Common myeloid progenitor, CD34-positive (primary cell): ENCODE data around the gene CCSER1.
"Not testable (repeated sequence)": the region's sequence is repeated elsewhere in the genome, so short reads cannot be mapped to it uniquely, and the experiment has no call there.

ENCODE experiments used
- CTCF ChIA-PET: fragments of 350-600 bp; sonication (Branson Sonifier 250); formaldehyde crosslinking; loops from one replicate; lab custom pipeline; 2021; ENCODE audit warnings: antibody characterized with exemption; lab: Charles Lee
- POLR2A ChIA-PET: fragments of 350-600 bp; sonication (Branson Sonifier 250); formaldehyde crosslinking; loops from one replicate; lab custom pipeline; 2021; ENCODE audit warnings: antibody characterized with exemption; lab: Charles Lee
- DNase-seq, 3 donors: peaks; one replicate each; pipeline versions ENCODE4 v3.0.0 to v3.0.0-alpha.2; 2013
- H3K27ac ChIP-seq, 2 experiments: 1 replicate in 1 of 2; 2 replicates in 1 of 2; pipeline ENCODE4 v1.7.0; 2013; ENCODE audit warnings: inconsistent platforms in 2 of 2, low read length in 2 of 2, mild to moderate bottlenecking in 2 of 2, low read depth in 1 of 2, moderate library complexity in 1 of 2; ENCODE audit not compliant: severe bottlenecking in 2 of 2, insufficient read depth in 1 of 2, poor library complexity in 1 of 2
- H3K27me3 ChIP-seq, 5 experiments: replicated peaks in 2 of 5; 1 replicate in 3 of 5; 2 replicates in 2 of 5; pipeline versions ENCODE4 v1.6.1 to v1.7.0; 2013; ENCODE audit warnings: low read length in 4 of 5, mild to moderate bottlenecking in 2 of 5, moderate library complexity in 2 of 5, inconsistent platforms in 1 of 5; ENCODE audit not compliant: insufficient read depth in 5 of 5, control insufficient read depth in 4 of 5
- H3K36me3 ChIP-seq, 4 experiments: 1 replicate in 2 of 4; 2 replicates in 2 of 4; pipeline versions ENCODE4 v1.6.1 to v1.7.0; 2013; ENCODE audit warnings: low read length in 3 of 4, control low read depth in 1 of 4, mild to moderate bottlenecking in 1 of 4; ENCODE audit not compliant: control insufficient read depth in 4 of 4, insufficient read depth in 4 of 4
- H3K4me1 ChIP-seq, 4 experiments: 1 replicate in 3 of 4; 2 replicates in 1 of 4; pipeline versions ENCODE4 v1.6.1 to v1.7.1; 2013; ENCODE audit warnings: low read length in 3 of 4, mild to moderate bottlenecking in 3 of 4, control low read depth in 1 of 4, inconsistent platforms in 1 of 4, moderate library complexity in 1 of 4; ENCODE audit not compliant: control insufficient read depth in 4 of 4, insufficient read depth in 4 of 4; ENCODE audit errors: control extremely low read depth in 1 of 4
- H3K4me3 ChIP-seq, 7 experiments: 1 replicate in 4 of 7; 2 replicates in 3 of 7; pipeline versions ENCODE4 v1.5.1 to v1.7.0; 2013; ENCODE audit warnings: mild to moderate bottlenecking in 7 of 7, low read length in 6 of 7, moderate library complexity in 6 of 7, inconsistent platforms in 2 of 7, low read depth in 2 of 7, control low read depth in 1 of 7; ENCODE audit not compliant: insufficient read depth in 4 of 7, control insufficient read depth in 1 of 7; ENCODE audit errors: extremely low read depth in 1 of 7
- H3K9me3 ChIP-seq, 5 experiments: 1 replicate in 4 of 5; 2 replicates in 1 of 5; pipeline versions ENCODE4 v1.6.1 to v1.7.1; 2013; ENCODE audit warnings: low read length in 4 of 5, mild to moderate bottlenecking in 2 of 5, inconsistent platforms in 1 of 5, low read depth in 1 of 5, moderate library complexity in 1 of 5; ENCODE audit not compliant: control insufficient read depth in 4 of 5, insufficient read depth in 2 of 5; ENCODE audit errors: control extremely low read depth in 1 of 5
- WGBS: methylation state at CpG from one replicate; pipeline ENCODE4 v1.1.5; 2013; ENCODE audit not compliant: insufficient coverage; 5-methylcytosine and 5-hydroxymethylcytosine counted together

The CCSER1 gene

DNA sequence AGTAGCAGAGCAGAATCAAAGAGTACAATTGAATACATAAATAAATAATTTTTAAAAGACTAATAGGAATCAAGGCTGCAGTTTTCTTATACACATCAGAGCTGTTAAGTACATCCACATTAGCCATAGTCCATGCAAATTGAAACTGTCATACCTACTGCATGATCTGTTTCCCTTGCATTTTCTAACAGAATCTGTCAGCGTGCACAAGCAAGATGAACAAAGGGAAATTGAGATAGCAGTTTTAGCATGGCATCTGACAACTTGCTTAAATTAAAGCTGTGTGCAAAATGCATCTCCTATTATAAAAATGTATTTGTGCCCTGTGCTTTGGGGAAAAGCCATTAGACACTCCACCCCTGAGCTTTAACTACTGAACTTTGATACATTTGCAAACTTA is 1473.1 kb downstream of the CCSER1 start:
- CTCF ChIA-PET, result no interaction called here
- no peak overlapping the region for H3K4me3 ChIP-seq

DNA sequence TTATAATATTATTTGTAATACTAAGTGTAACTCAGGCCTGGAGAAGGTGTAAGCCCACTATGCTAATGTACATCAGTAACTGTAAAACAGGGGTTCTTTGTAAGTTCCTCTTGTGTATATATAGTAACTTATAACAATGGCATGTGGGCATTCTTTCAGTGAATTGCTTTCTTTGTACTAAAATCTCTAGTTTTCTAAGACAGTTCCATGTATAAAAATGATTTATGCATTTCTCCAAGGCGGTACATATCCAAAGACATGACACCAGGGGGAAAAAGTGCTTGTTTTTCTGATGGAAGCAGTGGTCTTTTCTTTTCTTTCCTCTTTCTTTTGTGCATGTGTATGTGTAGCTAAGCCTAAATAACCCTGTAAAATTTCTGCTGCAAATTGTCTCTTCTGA is 1474.2 kb downstream of the CCSER1 start:
- DNase-seq, result no peak
- H3K4me3 ChIP-seq, result no peak overlapping the region
- H3K27ac ChIP-seq, result no peak overlapping the region
- ChIA-PET CTCF (no interaction called here), POLR2A (no interaction called here)
- H3K27me3 ChIP-seq, result no peaks in the 10 kb centered on the region
- H3K4me1 ChIP-seq, result no peaks in the 10 kb centered on the region
- H3K9me3 ChIP-seq, result no peaks in the 10 kb centered on the region
- no CpG with 5 or more reads among the region's 1 CpG for WGBS
- H3K36me3 ChIP-seq, result no peaks in the 10 kb centered on the region

More for the DNA sequence above, 1473.1 kb downstream of the CCSER1 start:
- no peaks in the 10 kb centered on the region for H3K9me3 ChIP-seq
- POLR2A ChIA-PET, result no interaction called here
- H3K27me3 ChIP-seq, result no peaks in the 10 kb centered on the region
- H3K27ac ChIP-seq, result no peak overlapping the region
- H3K36me3 ChIP-seq, result no peaks in the 10 kb centered on the region
- no peaks in the 10 kb centered on the region for H3K4me1 ChIP-seq
- DNase-seq, result no peak
- 100% methylated on average over 1 of the region's 1 CpG for WGBS

DNA sequence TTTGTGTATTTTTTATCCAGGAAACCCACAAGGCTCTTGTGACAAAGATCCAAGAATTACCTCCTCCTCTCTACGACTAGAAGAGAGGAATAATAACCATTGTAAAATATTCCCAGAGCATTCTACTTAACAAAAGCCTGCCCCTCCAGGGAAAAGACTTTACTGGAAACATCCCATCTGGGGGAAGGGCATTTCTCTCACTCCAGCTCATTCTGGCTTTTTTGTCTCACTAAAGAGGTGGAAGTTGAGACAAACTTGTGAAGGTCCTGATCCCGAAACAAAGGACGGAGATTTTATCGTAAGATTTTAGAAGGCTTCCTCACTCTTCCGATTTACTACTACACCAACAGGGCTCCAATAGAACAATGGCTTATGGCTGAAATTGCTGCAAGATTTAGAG is 1484.6 kb downstream of the CCSER1 start:
- Histone ChIP-seq H3K9me3 (no peaks in the 10 kb centered on the region), H3K36me3 (no peaks in the 10 kb centered on the region), H3K27ac (no peak overlapping the region), H3K4me1 (no peaks in the 10 kb centered on the region), H3K4me3 (no peak overlapping the region), H3K27me3 (no peaks in the 10 kb centered on the region)
- ChIA-PET POLR2A (no interaction called here), CTCF (no interaction called here)
- no peak for DNase-seq
- WGBS, result no CpG with 5 or more reads among the region's 5 CpGs

DNA sequence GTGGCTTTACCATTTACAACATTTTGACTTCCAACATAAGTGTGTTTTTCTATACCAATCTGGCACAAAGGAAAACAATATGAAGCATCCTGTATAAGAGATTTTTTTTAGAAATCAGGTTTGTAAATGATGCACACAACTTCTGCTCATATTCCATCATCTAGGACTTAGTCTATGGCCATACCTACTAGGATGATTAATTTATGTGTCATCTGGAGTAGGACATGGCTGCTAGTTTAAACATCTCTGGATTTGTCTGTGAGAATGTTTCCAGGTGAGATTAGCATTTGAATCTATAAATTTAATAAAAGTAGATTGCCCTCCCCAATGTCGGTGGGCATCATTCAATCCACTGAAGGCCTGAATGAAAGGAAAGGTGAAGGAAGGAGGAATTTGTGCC is 1493.8 kb downstream of the CCSER1 start:
- WGBS, result 100% methylated on average over 1 of the region's 1 CpG
- no peak for DNase-seq

DNA sequence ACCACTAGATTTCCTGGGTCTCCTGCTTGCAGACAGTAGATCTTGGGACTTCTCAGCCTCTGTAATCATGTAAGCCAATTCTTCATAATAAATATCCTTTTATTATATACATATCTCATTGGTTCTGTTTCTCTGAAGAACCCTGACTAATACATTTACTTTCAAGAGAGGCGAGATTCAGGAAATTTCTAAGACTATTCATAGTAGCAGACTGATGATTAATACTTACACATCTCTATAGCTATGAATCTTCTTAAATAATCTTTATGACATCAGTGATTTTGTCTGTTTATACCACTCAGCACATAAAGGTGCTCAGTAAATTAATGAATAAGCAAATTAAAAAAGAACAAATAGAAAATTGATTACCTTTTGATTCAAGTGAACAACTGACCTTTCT is 1494.3 kb downstream of the CCSER1 start:
- Histone ChIP-seq H3K36me3 (no peaks in the 10 kb centered on the region), H3K9me3 (no peaks in the 10 kb centered on the region), H3K4me3 (no peak overlapping the region), H3K27ac (no peak overlapping the region), H3K27me3 (no peaks in the 10 kb centered on the region), H3K4me1 (no peaks in the 10 kb centered on the region)
- no peak for DNase-seq
- ChIA-PET CTCF (no interaction called here), POLR2A (no interaction called here)
- no CpG with 5 or more reads among the region's 1 CpG for WGBS

More for the DNA sequence above, 1493.8 kb downstream of the CCSER1 start:
- no peak overlapping the region for H3K4me3 ChIP-seq
- CTCF ChIA-PET, result no interaction called here
- POLR2A ChIA-PET, result no interaction called here
- H3K27me3 ChIP-seq, result no peaks in the 10 kb centered on the region
- no peaks in the 10 kb centered on the region for H3K4me1 ChIP-seq
- no peaks in the 10 kb centered on the region for H3K9me3 ChIP-seq
- H3K36me3 ChIP-seq, result no peaks in the 10 kb centered on the region
- no peak overlapping the region for H3K27ac ChIP-seq

DNA sequence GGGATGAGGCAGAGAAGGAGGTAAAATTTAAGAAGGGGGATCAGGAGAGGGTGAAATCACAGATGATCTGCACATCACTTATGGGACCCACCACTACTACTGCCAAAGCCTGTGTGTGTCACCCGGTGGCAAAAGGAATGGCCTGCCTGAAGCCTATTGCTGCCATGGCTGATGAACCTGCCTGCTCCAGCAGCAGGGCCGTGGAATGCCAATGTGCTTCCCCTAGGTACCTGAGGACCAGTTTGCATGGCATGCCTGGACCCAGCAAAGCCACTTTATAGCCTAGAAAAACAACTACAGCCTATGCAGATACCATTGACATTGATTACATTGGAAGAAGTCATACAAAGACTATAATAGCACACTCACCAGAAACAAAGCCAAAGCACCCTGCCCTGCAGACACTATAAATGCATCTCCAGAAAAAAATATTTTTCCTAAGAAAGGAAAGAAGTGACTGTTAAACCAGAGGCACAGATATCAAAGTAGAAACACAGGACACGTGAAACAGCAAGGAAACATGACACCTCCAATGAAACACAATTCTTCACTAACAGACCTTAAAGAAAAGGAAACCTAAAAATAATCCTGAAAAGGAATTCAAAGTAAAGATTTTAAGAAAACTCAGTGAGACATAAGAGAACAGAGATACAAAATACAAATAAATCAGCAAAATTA is 1495.9 kb downstream of the CCSER1 start:
- Histone ChIP-seq H3K27me3 (no peaks in the 10 kb centered on the region), H3K36me3 (no peaks in the 10 kb centered on the region)
- WGBS, result 100% methylated on average over 2 of the region's 3 CpGs

DNA sequence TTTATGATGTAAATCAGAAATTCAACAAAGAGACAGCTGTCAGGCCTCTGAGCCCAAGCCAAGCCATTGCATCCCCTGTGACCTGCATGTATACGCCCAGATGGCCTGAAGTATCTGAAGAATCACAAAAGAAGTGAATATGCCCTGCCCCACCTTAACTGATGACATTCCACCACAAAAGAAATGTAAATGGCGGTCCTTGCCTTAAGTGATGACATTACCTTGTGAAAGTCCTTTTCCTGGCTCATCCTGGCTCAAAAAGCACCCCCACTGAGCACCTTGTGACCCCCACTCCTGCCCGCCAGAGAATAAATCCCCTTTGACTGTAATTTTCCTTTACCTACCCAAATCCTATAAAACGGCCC is 1496.4 kb downstream of the CCSER1 start:
- H3K9me3 ChIP-seq, H3K27ac ChIP-seq, POLR2A ChIA-PET, H3K27me3 ChIP-seq, H3K36me3 ChIP-seq, CTCF ChIA-PET, H3K4me3 ChIP-seq, DNase-seq, H3K4me1 ChIP-seq: not testable (repeated sequence)
- 92% methylated on average over 2 of the region's 4 CpGs for WGBS

More for the DNA sequence above, 1495.9 kb downstream of the CCSER1 start:
- CTCF ChIA-PET, result no interaction called here
- Histone ChIP-seq H3K4me3 (no peak overlapping the region), H3K9me3 (no peaks in the 10 kb centered on the region), H3K4me1 (no peaks in the 10 kb centered on the region), H3K27ac (no peak overlapping the region)
- DNase-seq, result no peak
- POLR2A ChIA-PET, result no interaction called here
